ENCODE data around the gene UGT8. TPM values are rescaled to one million over a fixed set of nuclear protein-coding genes. Genes with fewer than 3 reads are reported as not detected.

Gene UGT8
- total and polyA plus RNA-seq, 2 donors (not counting 1 experiment from before 2014, with no cell fraction given): 4.2 to 24.0 TPM

- Histone ChIP-seq H3K9ac (ENCODE audit: low read length) (peak overlapping the region; percentile 23), H3K27me3 (replicated peaks in 1 of 4; ENCODE audit: control extremely low read depth in 1 of 4, control insufficient read depth in 3 of 4, insufficient read depth in 4 of 4, low read length in 3 of 4) (no peaks in the 10 kb centered on the region), H3K4me2 (replicated peaks; ENCODE audit: low read depth, low read length, poor library complexity, severe bottlenecking) (no peak overlapping the region), H3K4me3 (ENCODE audit: control extremely low read depth in 1 of 5, extremely low read depth in 1 of 5, insufficient read depth in 1 of 5, low read depth in 2 of 5, low read length in 4 of 5) (no peak overlapping the region), H2AFZ (ENCODE audit: insufficient read depth, low read depth, low read length, poor library complexity, severe bottlenecking) (no peak overlapping the region), H3K4me1 (ENCODE audit: control insufficient read depth in 2 of 2, insufficient read depth in 2 of 2, low read length in 2 of 2) (peaks cover under 1 to 6% of the 10 kb centered on the region in 2 donors), H3K79me2 (ENCODE audit: control insufficient read depth, insufficient read depth, low read length) (no peaks in the 10 kb centered on the region), H3K36me3 (replicated peaks in 1 of 2; ENCODE audit: control extremely low read depth in 1 of 2, control insufficient read depth in 1 of 2, extremely low read depth in 1 of 2, insufficient read depth in 2 of 2, low read length in 1 of 2) (no peaks in the 10 kb centered on the region), H3K9me3 (ENCODE audit: control extremely low read depth in 1 of 3, control insufficient read depth in 2 of 3, insufficient read depth in 1 of 3, low read length in 2 of 3) (no peaks in the 10 kb centered on the region), H3K27ac (ENCODE audit: low read length in 2 of 2) (peak overlapping the region in 1 of 2 donors; percentile 34), H4K20me1 (ENCODE audit: control insufficient read depth, insufficient read depth, low read length, poor library complexity, severe bottlenecking) (no peaks in the 10 kb centered on the region)
- intact Hi-C loops (cut with micrococcal nuclease): no loop called here
- Mint-ChIP-seq H3K9me3 (ENCODE audit: insufficient read depth) (no peaks in the 10 kb centered on the region), H3K4me1 (peaks cover 23% of the 10 kb centered on the region), H3K27me3 (no peaks in the 10 kb centered on the region), H3K4me3 (no peak overlapping the region), H3K27ac (no peak overlapping the region)
- ATAC-seq (ENCODE audit: low read depth): no peak
- TF ChIP-seq EZH2 (IDR thresholded peaks at IDR 0.05; ENCODE audit: borderline replicate concordance, insufficient read depth, low read depth, low read length, poor library complexity, severe bottlenecking): no peak
- no peak for TF ChIP-seq CTCF (IDR thresholded peaks at IDR 0.05)
- POLR2A ChIA-PET: no interaction called here
- CTCF ChIA-PET: no interaction called here
- DNase-seq: no peak
- no CpG with 5 or more reads among the region's 1 CpG for WGBS (ENCODE audit: insufficient coverage)
These were observed 93.3 kb downstream of the UGT8 start for GRCh38 chr4:114691865-114692264.

- no peak overlapping the region for H3K4me3 ChIP-seq (ENCODE audit: control extremely low read depth in 1 of 5, extremely low read depth in 1 of 5, insufficient read depth in 1 of 5, low read depth in 2 of 5, low read length in 4 of 5)
- H3K27ac ChIP-seq (ENCODE audit: low read length in 2 of 2): no peak overlapping the region
- Mint-ChIP-seq H3K27me3 (no peaks in the 10 kb centered on the region), H3K9me3 (ENCODE audit: insufficient read depth) (no peaks in the 10 kb centered on the region), H3K4me3 (no peak overlapping the region), H3K4me1 (peaks cover 17% of the 10 kb centered on the region), H3K27ac (no peak overlapping the region)
- no CpG with 5 or more reads among the region's 3 CpGs for WGBS (ENCODE audit: insufficient coverage)
- no peak overlapping the region for H3K9ac ChIP-seq (ENCODE audit: low read length)
- peaks cover 0 to 6% of the 10 kb centered on the region in 2 donors for H3K4me1 ChIP-seq (ENCODE audit: control insufficient read depth in 2 of 2, insufficient read depth in 2 of 2, low read length in 2 of 2)
- DNase-seq (no peak), ATAC-seq (ENCODE audit: low read depth) (no peak)
- no peaks in the 10 kb centered on the region for H3K36me3 ChIP-seq (replicated peaks in 1 of 2; ENCODE audit: control extremely low read depth in 1 of 2, control insufficient read depth in 1 of 2, extremely low read depth in 1 of 2, insufficient read depth in 2 of 2, low read length in 1 of 2)
- H3K9me3 ChIP-seq (ENCODE audit: control extremely low read depth in 1 of 3, control insufficient read depth in 2 of 3, insufficient read depth in 1 of 3, low read length in 2 of 3): no peaks in the 10 kb centered on the region
- no peak overlapping the region for H3K4me2 ChIP-seq (replicated peaks; ENCODE audit: low read depth, low read length, poor library complexity, severe bottlenecking)
- no peak overlapping the region for H2AFZ ChIP-seq (ENCODE audit: insufficient read depth, low read depth, low read length, poor library complexity, severe bottlenecking)
- ChIA-PET POLR2A (no interaction called here), CTCF (interaction anchor here (2.7 to 4.9 kb wide), 2 partner anchors 305 to 308 kb away, joined by 17 to 34 read pairs; no protein-coding TSS in a partner anchor)
- no peaks in the 10 kb centered on the region for H4K20me1 ChIP-seq (ENCODE audit: control insufficient read depth, insufficient read depth, low read length, poor library complexity, severe bottlenecking)
- H3K27me3 ChIP-seq (replicated peaks in 1 of 4; ENCODE audit: control extremely low read depth in 1 of 4, control insufficient read depth in 3 of 4, insufficient read depth in 4 of 4, low read length in 3 of 4): no peaks in the 10 kb centered on the region
- H3K79me2 ChIP-seq (ENCODE audit: control insufficient read depth, insufficient read depth, low read length): no peaks in the 10 kb centered on the region
- TF ChIP-seq CTCF (IDR thresholded peaks at IDR 0.05): no peak
- intact Hi-C loops (cut with micrococcal nuclease): no loop called here
These were observed 94.4 kb downstream of the UGT8 start for GRCh38 chr4:114692958-114693357.

Measured in B cell (primary cell).